Measurements from ENCODE around the gene ABI3BP.
"Not testable (repeated sequence)": the region's sequence is repeated elsewhere in the genome, so short reads cannot be mapped to it uniquely, and the experiment has no call there.

ABI3BP gene

GRCh38 chr3:100982710-100983109, 10.5 kb downstream of the ABI3BP start:
- no peak for DNase-seq

- no peak for DNase-seq
Measured at GRCh38 chr3:100981164-100981911, 11.9 kb downstream of the ABI3BP start.

GRCh38 chr3:100978011-100978659, 15.1 kb downstream of the ABI3BP start:
- DNase-seq = no peak

- DNase-seq = no peak
Measured at GRCh38 chr3:100976611-100977010, 16.6 kb downstream of the ABI3BP start.

- no peak for DNase-seq
Measured at GRCh38 chr3:100975714-100976113, 17.5 kb downstream of the ABI3BP start.

GRCh38 chr3:100973594-100973993, 19.6 kb downstream of the ABI3BP start:
- DNase-seq = no peak

- DNase-seq = no peak
Measured at GRCh38 chr3:100972867-100973266, 20.4 kb downstream of the ABI3BP start.

- no peak for DNase-seq
Measured at GRCh38 chr3:100972301-100972844, 20.8 kb downstream of the ABI3BP start.

GRCh38 chr3:100971798-100972197, 21.4 kb downstream of the ABI3BP start:
- no peak for DNase-seq

GRCh38 chr3:100970477-100970990, 22.7 kb downstream of the ABI3BP start:
- no peak for DNase-seq

- DNase-seq = no peak
Measured at GRCh38 chr3:100968932-100969906, 24.0 kb downstream of the ABI3BP start.

DNA sequence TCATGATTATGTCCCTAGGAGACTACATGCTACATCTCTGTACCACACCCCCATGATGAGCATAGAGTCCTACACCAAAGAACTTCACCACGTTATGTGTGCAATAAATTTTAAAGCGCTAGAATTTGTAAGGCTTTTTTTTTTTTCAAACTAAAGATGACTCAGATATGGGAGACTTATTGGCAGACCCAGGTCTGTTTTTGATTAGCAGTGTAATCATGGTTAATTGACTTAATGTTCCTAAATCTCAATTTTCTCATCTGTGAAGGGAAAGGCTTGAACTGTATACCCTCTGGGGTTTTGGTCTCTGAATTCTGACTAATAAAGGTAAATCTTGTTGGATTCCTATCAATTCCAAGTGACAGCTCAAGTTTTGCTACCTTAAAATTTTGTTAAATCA, 26.4 kb downstream of the ABI3BP start:
- no peak for DNase-seq

DNA sequence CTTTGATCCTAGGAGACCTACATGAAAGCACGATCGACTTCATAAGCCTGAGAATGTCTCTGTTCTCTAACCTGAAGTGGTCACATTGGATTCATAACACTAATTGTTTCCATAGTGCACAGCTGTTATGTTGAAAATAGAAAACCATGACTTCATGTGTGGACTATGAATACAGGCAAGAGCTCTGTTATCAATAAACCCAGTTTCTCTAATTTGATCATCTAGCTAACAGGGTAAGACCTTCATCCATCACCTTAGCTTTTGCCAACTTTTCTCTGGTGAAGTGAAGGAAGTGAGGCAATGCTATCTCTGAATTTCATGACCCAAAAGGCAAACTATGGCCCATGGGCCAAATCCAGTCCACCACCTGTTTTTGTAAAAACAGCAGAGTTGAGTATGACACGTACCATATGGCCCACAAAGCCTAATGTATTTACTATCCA, 27.2 kb downstream of the ABI3BP start:
- DNase-seq = no peak

DNA sequence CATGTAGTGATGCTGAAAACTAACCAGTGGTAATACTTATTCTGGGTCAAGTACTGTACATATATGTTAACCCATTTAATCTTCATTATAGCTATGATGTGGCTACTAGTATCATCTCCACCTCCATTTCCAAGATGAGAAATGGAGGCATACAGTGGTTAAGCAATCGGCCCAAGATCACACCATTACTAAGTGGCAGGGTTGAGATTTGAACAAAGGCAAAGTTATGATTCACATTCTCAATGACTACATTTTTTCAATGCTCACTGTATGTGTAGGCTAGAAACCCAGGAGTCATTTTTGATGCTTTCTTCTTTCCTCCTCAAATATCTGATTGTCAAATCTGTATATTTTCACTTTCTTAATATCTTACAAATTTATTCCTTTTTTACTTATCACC, 30.2 kb downstream of the ABI3BP start:
- no peak for DNase-seq

GRCh38 chr3:100957261-100957986, 35.8 kb downstream of the ABI3BP start:
- no peak for DNase-seq

DNA sequence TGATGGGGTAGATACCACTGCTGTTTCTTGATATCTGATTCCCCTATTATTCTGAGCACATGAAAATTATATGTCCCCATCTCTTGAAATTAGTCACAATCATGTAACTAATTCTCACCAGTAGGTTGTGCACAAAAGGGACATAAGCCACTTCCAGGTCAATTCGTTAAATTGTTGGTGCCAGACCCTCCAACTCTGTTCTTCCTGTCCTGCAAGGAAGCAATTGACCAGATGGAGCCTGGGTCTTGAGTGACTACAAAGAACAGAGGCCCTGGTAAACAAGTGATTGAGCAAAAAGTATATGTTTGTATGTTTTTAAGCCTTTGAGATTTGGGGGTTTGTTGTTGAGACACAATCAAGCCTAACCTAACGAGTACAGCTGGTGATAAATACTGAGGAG, 36.9 kb downstream of the ABI3BP start:
- no peak for DNase-seq

GRCh38 chr3:100954990-100955389, 38.2 kb downstream of the ABI3BP start:
- no peak for DNase-seq

DNA sequence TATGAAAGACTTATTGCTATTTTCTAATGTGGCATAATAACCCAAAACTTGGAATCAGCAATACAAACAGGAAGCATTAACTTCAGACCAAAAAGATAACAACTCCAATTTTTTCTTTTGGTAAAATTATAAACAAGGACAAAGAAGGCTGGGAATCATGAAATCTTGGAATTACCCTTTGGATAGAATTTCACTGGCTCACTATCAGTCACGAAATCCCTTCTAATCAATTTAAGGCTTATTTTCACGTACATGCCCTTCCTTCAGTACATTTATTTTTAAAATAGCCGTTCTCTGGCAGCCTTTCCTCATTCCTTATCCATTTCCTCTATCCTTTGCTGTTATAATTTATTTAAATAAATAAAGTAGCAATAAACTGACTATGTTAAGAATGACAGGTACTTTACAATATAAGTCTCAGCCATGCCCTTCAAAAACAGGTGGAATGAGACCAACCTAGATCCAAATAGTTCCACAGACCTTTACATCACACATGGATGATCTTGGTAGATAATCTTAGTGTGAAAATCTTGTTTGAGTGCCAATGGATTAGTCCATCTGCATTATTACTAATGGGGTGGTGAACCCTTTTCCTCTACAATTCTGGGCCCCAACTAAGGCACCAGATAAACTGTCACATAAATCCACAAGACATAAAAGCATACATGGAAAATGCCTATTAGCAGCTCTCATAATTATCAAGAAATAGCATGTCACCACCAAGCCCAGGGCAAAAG, 38.9 kb downstream of the ABI3BP start:
- DNase-seq = no peak

GRCh38 chr3:100953103-100953502, 40.1 kb downstream of the ABI3BP start:
- DNase-seq = no peak

GRCh38 chr3:100947119-100947518, 46.1 kb downstream of the ABI3BP start:
- DNase-seq = no peak

GRCh38 chr3:100946096-100946495, 47.1 kb downstream of the ABI3BP start:
- DNase-seq = not testable (repeated sequence)
